Measurements from ENCODE around the gene ZSCAN20.

Gene ZSCAN20

DNA sequence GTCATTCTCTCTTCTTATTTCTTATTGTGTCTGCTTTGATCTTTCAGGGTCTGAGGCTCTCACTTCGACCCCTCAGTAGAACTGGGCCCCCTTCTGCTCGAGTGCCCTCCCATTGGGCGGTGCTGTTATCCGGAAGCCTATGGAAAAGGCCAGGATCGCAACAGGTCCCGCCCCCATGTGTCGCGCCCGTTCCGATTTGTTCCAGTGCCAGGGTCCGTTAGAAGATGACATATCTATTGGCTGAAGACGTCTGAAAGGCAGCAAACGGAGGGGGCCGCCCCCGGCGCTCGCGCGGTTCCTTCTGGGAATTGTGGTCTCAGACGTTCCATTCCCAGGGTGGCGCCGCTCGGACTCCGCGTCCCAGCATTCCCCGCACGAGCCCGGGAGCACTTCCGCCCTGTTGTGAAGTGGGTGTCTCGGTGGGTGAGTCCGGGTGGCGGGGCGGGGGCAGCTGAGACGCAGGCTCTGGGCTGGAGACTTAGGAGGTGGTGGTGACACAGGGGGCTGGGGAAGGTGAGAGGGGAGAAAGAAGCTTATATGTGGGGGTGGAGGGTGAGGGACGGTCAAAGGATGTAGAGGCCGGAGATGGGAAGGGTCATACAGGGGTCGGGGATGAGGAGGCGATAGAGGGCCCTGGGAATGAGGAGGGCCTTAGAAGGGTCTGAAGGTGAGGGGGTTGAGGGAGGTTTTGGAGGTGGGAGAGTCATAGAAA is at the start of gene ZSCAN20:
Gene ZSCAN20 (plus strand): TSS at position 377 of the 712 bp plus-strand sequence. CDS start 6,644 bp downstream, outside the sequence.
- DNase-seq (ENCODE audit: low spot score) = peak; percentile 96

DNA sequence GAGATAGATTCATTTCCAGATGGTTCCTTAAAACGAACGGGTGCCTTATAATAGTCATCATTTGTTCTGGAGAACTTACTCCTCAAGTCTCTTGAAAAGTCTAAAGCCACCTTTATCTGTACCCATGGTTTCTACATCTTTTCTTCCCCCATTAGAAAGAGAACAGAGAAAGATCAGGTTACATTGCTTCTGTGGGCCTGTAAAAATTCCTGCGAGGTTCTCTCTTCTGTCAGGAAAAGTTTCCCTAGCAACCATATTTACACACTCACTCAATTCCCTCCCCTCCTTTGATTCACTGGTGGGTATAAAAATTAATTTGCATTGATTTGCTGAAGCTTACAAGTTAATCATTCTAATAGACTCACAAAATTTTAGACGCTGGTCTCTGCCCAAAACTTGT is 48.2 kb upstream of the ZSCAN20 start:
- DNase-seq (ENCODE audit: low spot score) = no peak

GRCh38 chr1:33424610-33425009 is 47.8 kb upstream of the ZSCAN20 start:
- DNase-seq (ENCODE audit: low spot score) = peak; percentile 27

- no peak for DNase-seq (ENCODE audit: low spot score)
Measured at GRCh38 chr1:33425900-33426299, 46.5 kb upstream of the ZSCAN20 start.

DNA sequence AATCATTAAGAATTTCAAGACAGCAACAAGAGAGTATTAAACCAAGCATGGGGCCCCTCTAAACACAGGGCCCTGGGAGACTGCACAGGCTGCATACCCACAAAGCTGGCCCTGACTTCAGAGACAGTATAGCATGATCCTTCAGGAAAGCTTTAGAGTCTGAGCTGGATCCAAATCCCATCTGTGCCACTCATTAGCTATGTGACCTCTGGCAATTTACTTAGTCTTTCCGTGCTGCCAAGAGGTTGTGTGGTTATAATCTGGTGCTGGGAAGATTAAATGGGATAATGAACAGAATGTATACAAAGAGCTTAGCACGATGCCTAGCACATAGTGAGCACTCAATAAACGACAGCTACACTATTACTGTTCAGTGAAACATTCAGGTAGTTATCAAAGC is 45.5 kb upstream of the ZSCAN20 start:
- no peak for DNase-seq (ENCODE audit: low spot score)

DNA sequence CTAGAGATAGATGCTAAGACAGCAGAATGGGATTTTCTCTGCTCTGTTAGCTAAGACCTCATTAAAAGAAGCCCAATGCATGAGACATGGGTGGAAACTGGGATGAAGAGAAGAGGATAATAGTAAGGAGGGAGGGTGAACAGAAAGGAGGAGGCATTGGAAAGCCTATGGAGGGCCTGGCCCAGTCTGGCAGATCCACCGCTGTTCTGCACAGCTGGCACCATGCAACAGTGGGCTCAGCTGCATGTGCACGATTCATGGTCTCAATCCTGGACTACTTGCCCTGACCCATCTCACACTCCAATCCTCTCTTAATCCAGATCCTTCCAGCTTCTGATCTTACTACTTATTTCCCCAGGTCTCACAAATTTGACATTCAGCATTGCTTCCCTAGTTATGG is 43.8 kb upstream of the ZSCAN20 start:
- DNase-seq (ENCODE audit: low spot score) = no peak

DNA sequence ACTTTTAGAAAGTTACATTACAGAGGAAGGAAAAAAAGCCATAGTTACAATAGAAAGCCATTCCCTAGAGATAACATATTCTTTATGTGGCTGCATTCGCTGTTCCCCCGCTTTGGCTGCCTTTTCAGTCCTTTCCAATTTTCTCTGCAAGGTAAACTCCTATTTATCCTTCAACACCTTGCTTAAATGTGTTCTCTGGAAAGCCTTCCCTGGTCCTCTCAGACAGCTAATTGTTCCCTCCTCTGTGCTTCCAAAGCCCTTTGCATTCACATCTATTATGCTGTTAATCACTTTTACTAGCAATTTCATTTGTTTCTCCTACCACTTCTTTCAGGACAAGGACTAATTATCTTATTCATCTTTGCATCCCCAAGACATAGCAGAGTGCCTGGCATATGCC is 43.1 kb upstream of the ZSCAN20 start:
- DNase-seq (ENCODE audit: low spot score) = no peak

GRCh38 chr1:33429856-33430691 is 42.4 kb upstream of the ZSCAN20 start:
- DNase-seq (ENCODE audit: low spot score) = peak; percentile 49

- peak; percentile 95 for DNase-seq (ENCODE audit: low spot score)
Measured at GRCh38 chr1:33430692-33431593, 41.5 kb upstream of the ZSCAN20 start, which contains the start of gene PHC2. Gene PHC2 (minus strand): TSS chr1:33431095. CDS start chr1:33375539, 55,556 bp downstream.

DNA sequence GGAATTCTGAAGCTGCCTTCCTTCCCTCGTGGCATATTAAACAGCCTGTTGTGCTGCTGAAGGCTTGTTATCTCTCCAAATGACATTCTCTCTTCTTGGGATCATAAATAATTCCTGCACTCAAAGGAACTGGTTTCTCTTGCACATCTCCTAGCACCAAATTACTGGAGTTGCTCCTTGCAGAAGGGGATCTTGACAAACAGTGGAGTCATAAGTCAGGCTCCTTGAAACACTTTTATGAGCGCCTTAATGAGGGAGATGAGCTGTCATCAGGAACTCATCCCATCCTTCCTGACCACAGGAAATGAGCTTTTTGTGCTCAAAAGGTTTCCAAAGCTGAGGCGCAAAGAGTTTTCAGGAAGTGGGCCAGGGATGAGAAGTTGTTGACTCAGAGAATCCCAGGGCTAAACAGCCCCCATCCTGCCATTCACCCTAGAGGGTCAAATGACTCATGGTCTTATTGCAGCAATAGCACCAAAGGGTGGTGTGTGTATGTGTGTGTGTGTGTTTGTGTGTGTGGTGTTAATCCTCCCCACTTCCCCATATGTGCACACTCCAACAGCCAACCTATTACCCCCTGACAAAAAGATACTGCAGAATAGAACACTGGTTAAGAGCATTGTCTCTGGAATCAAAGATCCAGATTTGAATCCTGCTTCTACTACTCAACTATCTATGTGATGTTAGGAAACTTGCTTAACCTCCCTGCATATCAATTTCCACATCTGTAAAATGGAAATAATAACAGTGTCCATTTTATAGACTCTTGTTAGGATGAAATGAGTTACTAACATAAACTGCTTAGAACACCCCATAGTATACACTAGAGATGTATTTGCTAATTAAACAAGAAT is 38.7 kb upstream of the ZSCAN20 start:
- peak; percentile 96 for DNase-seq (ENCODE audit: low spot score)

GRCh38 chr1:33434363-33434750 is 38.1 kb upstream of the ZSCAN20 start:
- no peak for DNase-seq (ENCODE audit: low spot score)

DNA sequence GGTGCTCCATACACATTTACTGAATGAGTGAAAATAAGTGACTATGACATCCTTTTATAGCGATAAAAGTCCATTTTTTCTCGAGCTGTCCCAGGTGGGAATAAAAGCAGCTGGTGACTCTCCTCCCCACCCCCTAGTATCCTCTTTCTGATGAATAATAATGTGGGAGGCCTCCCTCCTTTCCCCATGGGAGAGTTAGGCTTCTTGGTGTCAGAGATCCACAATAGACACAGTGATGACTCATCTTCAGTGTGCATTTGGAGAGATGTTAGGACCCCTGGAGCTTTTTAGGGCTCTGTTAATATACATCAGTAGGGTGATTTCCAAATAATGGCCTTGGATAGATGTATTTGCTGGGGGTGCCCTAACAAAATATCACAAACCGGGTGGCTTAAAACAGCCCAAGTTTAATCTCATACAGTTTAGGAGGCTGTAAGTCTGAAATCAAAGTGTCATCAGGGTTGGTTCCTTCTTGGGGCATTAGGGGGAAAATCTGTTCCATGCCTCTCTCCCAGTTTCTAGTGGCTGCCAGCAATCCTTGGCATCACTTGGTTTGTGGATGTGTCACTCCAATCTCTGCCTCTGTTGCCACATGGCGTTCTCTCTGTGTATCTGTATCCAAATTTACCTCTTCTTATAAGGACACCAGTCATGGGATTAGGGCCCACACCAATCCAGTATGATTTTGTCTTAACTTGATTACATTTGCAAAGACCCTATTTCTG is 37.2 kb upstream of the ZSCAN20 start:
- peak; percentile 46 for DNase-seq (ENCODE audit: low spot score)

DNA sequence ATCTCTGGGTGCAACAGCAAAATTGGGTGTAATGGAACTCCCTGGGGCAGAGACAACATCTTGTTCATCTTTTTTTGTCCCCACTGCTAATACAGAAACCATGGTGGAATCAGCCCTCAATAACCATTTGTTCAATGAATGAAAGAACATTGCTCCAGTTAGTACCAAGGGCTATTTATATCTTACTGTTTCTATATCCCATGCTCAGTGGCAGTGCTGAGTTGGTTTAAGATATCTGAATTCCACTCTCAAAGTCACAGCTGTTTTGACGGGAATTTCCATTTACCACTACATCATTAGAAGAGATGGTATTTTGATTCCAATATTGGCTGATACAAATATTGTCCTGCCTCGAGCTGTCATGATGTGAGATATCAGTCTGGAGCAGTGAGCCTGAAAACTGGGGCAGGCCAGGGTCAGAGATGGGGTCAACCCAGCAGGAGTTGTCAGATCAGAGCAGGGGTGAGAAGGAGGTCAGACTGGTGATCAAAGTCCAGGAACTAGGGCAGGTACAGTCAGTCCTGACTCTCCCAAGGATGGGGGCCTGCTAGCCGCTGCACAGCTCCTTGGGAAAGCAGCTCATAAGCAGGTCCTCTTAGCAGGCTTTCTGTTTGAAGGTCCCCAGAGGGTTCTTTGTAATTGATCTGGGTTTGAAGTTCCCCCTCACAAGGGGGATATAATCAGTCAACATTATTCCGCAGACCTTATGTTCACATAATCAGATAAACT is 35.7 kb upstream of the ZSCAN20 start:
- no peak for DNase-seq (ENCODE audit: low spot score)

- no peak for DNase-seq (ENCODE audit: low spot score)
Measured at GRCh38 chr1:33438364-33439160, 33.9 kb upstream of the ZSCAN20 start.

DNA sequence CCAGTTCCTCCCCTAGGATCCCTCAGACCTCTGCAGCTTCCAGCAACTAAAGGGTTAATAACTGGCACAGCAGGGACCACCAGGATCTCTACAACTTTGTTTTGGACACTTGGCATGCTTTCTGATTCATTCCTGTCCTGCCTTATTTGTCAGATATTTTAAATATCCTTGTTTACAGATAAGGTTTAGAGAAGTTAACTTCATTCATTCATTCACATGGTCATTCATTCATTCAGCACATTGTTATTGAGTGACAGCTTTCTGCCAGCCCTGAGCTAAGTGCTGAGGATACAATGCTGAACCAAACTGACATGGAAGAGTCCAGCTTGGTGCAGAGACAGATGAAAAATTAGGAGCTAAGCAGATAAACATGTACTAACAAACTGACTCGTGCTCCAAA is 32.8 kb upstream of the ZSCAN20 start:
- no peak for DNase-seq (ENCODE audit: low spot score)

- no peak for DNase-seq (ENCODE audit: low spot score)
Measured at GRCh38 chr1:33441088-33441745, 31.2 kb upstream of the ZSCAN20 start.

DNA sequence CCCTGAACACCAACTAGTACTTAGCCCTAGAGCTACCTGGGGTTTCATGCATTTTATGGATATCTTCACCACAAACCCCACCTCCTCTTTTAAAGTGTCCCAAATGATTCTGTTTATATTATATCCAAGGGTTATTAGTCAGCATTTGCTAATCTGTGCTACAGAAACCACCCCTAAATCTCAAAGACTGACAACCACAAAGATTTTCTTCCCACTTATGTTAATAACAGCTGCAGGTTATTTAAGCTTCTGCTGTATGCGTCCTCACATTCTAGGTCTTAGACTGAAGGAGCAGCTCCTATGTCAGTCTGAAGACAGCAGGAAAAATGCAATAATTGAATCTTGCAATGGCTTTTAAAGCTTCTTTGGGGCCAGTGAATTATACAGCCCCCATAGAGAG is 30.3 kb upstream of the ZSCAN20 start:
- no peak for DNase-seq (ENCODE audit: low spot score)

DNA sequence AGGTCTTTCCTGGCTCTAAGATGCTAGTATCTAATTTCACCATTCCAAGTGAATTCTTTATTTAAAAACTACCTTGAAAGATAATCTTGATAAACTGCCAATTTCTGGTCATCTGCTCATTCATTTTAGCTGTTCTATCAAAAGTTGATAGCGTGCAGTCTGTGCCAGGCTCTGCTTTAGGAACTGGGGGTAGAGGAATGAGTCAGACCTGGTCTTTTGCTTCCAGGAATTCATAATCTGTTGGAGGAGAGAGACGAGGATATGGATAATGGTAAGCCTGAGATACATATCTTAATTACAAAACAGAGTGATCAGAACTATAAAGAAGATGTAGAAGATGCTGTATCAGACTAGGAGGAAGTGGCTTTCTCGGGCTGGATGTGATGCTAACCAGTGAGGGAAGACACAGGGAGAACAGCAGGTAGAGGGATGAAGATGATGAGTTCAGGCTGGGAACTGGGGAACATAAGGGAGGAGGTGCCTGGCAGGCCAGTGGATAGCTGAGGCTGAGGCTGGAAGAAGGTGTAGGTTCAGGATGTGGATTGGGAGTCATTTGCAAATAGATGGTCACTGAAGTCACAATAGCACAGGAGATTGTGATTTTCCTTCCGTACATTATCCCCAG is 29.3 kb upstream of the ZSCAN20 start:
- DNase-seq (ENCODE audit: low spot score) = no peak
